ENCODE data around the gene KANK3. TPM values are rescaled to one million over a fixed set of nuclear protein-coding genes. Genes with fewer than 3 reads are reported as not detected.

Gene KANK3
- total and polyA plus RNA-seq, 2 of the 8 experiments (the other 6 are each of a cell fraction or from before 2014, with no cell fraction given): 2.5 to 4.2 TPM

DNA sequence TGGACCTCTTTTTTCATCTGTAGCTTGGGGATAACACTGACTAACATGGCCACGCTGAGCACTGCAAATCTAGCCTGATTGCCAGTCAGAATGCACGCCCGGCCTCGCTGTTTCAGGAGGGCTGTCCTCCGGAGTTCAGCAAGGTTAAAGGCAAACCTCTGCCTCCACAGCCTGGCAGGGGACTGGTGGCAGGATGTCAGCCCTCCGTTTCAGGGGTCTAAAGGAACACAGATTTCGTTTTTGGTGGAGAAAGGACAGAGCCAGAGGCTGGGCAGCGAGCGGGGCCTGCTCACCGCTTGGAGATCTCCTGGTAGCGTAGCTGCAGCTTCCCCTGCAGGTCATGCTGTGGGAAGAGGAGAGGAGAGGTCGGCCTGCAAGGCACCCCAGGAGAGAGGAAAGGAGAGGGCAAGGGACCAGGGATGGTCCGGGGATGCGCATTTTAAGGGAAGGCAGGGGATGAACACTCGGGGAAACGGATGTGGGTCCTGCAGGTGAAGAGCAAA is 22.4 kb downstream of the KANK3 start (continued):
- no peak for TF ChIP-seq SUZ12 (IDR thresholded peaks at IDR 0.05; ENCODE audit: low read length)
- TF ChIP-seq TBP (IDR thresholded peaks at IDR 0.05; ENCODE audit: low read depth, low read length): no peak
- TF ChIP-seq CEBPB (IDR thresholded peaks at IDR 0.05; ENCODE audit: low read depth, low read length): no peak
- TF ChIP-seq YY1 (IDR thresholded peaks at IDR 0.05; ENCODE audit: low read depth, low read length): no peak
